NB4 (cell line): ENCODE data around the gene NFS1.
"Not testable (repeated sequence)": the region's sequence is repeated elsewhere in the genome, so short reads cannot be mapped to it uniquely, and the experiment has no call there.

Experiments
- MYC ChIP-seq: IDR thresholded peaks from 2 replicates; pipeline ENCODE4 v1.6.1; 2011; ENCODE audit warnings: low read depth, low read length
- POLR2A ChIP-seq: IDR thresholded peaks from 2 replicates; pipeline ENCODE4 v1.6.1; 2011; ENCODE audit warnings: mild to moderate bottlenecking; ENCODE audit not compliant: insufficient read length; ENCODE audit errors: extremely low read depth
- TF ChIP-seq, protein P1 (sequence below): IDR thresholded peaks from one replicate; pipeline ENCODE4 v1.5.1; 2012; ENCODE audit warnings: low read depth, low read length
- TF ChIP-seq, protein P2 (sequence below): IDR thresholded peaks from 2 replicates; pipeline ENCODE4 v1.6.1; 2011; ENCODE audit warnings: low read depth, low read length

GRCh38 chr20:35713120-35713519, 14.0 kb upstream of the NFS1 start:
- TF ChIP-seq, protein P1, sequence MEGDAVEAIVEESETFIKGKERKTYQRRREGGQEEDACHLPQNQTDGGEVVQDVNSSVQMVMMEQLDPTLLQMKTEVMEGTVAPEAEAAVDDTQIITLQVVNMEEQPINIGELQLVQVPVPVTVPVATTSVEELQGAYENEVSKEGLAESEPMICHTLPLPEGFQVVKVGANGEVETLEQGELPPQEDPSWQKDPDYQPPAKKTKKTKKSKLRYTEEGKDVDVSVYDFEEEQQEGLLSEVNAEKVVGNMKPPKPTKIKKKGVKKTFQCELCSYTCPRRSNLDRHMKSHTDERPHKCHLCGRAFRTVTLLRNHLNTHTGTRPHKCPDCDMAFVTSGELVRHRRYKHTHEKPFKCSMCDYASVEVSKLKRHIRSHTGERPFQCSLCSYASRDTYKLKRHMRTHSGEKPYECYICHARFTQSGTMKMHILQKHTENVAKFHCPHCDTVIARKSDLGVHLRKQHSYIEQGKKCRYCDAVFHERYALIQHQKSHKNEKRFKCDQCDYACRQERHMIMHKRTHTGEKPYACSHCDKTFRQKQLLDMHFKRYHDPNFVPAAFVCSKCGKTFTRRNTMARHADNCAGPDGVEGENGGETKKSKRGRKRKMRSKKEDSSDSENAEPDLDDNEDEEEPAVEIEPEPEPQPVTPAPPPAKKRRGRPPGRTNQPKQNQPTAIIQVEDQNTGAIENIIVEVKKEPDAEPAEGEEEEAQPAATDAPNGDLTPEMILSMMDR, result not testable (repeated sequence)
- not testable (repeated sequence) for TF ChIP-seq POLR2A, MYC
- TF ChIP-seq, protein P2, sequence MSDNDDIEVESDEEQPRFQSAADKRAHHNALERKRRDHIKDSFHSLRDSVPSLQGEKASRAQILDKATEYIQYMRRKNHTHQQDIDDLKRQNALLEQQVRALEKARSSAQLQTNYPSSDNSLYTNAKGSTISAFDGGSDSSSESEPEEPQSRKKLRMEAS, result not testable (repeated sequence)
